ENCODE results near the gene GLCCI1.

GLCCI1 gene

DNA sequence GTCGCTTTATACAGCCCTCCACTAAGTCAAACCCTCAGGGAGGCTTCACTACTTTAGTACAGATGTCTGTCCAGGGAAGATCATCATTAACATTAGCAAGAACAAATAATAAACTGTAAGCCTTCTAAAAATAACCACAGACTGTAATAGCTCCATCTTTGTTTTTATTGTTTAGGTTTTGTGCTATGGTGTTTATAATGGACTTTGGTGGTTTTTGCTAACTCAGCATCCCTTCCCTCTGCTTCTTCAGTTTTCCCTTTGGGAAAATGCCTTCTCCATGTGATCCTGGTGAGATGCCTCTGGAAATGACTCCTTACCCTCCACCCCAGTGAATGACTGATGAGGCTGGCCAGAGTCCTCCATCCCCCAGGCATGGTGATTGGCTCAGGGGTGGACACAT lies 162.1 kb downstream of the GLCCI1 start:
- no peak for DNase-seq

DNA sequence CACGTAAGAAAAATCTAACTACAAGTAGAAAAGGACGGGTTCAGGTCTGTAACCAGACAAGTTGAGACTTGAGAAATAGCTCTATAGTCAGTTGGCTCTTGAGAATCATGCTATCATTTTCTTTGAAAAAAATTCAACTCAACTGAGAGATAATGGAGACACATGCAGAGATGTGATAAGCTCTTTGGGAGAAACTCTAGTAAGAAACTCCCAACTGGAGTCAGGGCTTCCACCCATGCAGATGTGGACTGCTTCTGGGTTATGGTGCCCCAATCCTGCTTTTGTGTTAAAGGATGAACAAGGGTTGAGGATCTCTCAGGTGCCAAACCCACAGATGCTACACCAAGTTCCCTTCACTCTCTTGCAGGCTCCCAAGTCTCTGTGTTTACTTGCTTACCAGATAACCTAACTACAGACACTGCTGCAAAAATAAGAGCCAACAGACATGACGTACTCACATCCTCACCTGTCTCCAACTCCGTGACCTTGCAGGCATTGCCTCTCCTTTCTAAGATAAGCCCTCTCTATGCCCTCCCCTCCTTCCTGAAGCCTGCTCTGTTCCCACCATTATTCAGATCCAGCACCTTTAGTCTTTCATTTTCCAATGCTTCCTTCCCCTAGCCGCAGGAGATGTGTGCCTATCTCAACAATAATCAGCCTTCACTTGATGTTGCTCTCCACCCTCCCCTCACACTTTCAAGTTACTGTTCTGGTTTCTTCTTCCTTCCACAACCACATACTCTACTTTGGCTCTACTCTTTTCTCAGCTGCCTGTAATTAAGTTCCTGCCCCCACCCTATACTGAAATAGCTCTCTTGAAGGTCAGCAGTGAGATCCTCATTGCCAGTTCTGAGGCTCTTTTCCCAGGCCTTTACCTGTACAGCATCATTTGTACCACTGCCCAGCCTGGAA lies 163.4 kb downstream of the GLCCI1 start:
- DNase-seq: no peak

DNA sequence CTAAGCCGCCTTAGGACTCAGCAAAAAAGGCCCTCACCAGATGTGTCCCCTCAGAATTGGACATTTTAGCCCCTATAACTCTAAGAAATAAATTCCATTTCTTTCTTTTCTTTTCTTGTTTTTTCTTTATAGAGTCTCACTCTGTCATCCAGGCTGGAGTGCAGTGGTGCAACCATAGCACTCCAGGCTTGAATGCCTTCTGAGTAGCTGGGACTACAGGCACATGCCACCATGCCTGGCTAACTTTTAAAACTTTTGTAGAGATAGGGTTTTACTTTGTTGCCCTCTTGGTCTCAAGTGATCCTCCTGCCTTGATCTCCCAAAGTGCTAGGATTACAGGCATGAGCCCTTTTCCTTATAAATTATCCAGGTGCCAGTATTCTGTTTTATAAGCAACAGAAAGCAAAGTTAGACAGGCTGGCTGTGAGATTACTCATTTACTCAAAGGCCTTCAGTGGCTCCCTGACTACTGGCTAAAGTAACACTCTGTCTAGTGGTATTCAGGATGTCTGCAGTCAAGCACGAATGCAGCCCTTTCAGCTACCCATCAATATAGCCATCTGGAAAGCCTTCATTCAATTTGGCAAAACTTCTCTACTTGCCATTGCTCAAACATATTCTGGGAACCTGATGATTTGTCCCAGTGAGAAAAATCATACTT lies 164.7 kb downstream of the GLCCI1 start:
- DNase-seq: no peak

DNA sequence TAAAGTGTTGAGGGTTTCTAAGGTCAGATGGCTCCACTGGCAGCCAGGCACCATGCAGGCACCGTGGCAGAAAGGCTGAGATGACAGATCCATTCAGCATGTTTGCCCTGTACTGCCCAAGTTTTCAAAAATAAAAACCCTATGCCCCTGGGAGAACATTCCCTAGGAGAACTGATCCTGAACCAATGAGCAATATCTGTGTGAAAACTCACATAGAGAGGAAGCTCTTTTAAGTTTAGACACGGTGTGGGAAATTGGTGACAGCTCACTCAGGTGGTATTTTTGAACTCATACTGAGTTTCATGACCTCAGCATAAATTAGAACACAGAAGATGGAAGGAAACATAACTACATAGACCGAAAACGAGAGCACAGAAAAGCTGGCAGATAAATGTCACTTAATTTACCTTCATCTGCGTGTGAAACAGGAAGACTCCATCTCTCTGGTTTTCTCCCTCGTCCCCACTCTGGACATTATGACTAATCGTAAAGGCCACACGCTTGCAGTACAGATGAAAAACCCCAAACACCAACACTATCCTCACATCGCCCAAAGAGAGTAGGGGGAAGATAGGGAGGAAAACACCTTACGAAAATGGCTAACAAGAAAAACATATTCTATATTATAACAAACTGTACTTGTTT lies 165.6 kb downstream of the GLCCI1 start:
- no peak for DNase-seq

DNA sequence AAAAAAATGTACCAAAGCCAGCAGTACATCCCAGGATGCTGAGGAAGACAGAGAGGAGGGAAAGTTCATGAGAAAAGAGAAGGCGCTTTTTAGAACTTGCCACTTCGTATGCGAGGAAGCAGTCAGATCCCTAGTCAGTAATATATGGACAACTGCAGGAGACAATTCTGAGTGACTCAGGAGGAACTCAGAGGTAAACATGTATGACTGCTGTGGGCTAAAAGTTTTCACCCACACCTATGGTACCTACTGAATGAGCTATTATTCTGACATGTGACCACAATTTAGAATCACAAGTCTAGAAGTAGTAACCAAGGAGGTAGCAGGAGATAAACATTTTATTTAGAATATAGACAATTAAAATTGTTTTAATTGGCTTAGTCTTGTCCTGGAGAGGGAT lies 166.8 kb downstream of the GLCCI1 start:
- DNase-seq: no peak

DNA sequence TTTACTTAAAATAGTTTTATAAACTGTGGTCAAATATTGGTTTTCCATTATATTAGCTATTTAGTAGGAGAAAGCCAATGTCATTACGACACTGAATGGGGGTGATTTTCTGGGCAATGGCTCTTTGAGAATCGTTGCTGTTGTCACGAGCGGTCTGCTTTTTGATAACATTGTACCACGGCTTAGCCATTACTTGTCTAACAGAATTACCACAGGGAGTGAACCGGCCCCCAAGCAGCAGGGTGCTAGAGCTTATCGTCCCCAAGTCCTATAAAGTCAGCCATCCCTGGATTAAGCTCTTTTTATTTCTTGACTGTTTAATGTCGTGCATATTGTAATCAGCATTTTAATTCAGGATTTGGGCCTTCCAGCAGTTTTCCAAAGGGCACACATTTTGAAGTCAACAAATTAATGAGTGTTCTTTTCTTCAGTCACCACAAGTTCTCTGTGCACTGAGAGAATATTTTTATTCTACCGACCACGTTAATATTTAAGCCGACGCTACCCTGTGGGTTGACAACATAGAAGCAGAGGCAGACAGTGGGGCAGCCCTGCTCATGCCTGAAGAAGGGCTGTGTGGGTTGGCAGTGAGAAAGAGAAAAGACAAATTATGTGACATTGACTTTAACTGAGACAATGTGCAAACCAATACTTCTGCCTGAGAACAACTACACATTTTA lies 167.6 kb downstream of the GLCCI1 start:
- DNase-seq: no peak

Data from amygdala (tissue), 56 donors.